ENCODE data around the gene PLXNB2. TPM values are rescaled to one million over a fixed set of nuclear protein-coding genes. Genes with fewer than 3 reads are reported as not detected.

The PLXNB2 gene
- polyA plus RNA-seq, 3 donors: 193 to 218 (median 204) TPM

GRCh38 chr22:50236731-50237409 lies 70.6 kb downstream of the PLXNB2 start:
- DNase-seq (ENCODE audit: low read depth in 3 of 3, low spot score in 2 of 3): no peak

- DNase-seq (ENCODE audit: low read depth in 3 of 3, low spot score in 2 of 3): no peak
These were observed 74.2 kb downstream of the PLXNB2 start for GRCh38 chr22:50233223-50233622.

GRCh38 chr22:50232481-50233151 lies 74.8 kb downstream of the PLXNB2 start:
- no peak for DNase-seq (ENCODE audit: low read depth in 3 of 3, low spot score in 2 of 3)

- DNase-seq (ENCODE audit: low read depth in 3 of 3, low spot score in 2 of 3): no peak
These were observed 78.1 kb downstream of the PLXNB2 start for GRCh38 chr22:50229370-50229769.

GRCh38 chr22:50228366-50228765 lies 79.1 kb downstream of the PLXNB2 start:
- no peak for DNase-seq (ENCODE audit: low read depth in 3 of 3, low spot score in 2 of 3)

GRCh38 chr22:50227579-50228215 lies 79.7 kb downstream of the PLXNB2 start:
- no peak for DNase-seq (ENCODE audit: low read depth in 3 of 3, low spot score in 2 of 3)

GRCh38 chr22:50226875-50227165 lies 80.6 kb downstream of the PLXNB2 start:
- DNase-seq (ENCODE audit: low read depth in 3 of 3, low spot score in 2 of 3): no peak

GRCh38 chr22:50226063-50226874 lies 81.2 kb downstream of the PLXNB2 start:
- DNase-seq (ENCODE audit: low read depth in 3 of 3, low spot score in 2 of 3): no peak

- no peak for DNase-seq (ENCODE audit: low read depth in 3 of 3, low spot score in 2 of 3)
These were observed 82.1 kb downstream of the PLXNB2 start for GRCh38 chr22:50225200-50225969.

Other genes with a start within 250 kb of the PLXNB2 start
- gene TTLL8, start 249.3 kb downstream of the PLXNB2 start, polyA plus RNA-seq (ENCODE audit: insufficient read length in 3 of 3): not detected
- 1 to 10 TPM in 1 of 3 donors, under 1 TPM in 2; 0.64 to 1.0 (median 0.90) TPM for gene MLC1, start 222.2 kb downstream of the PLXNB2 start, polyA plus RNA-seq (ENCODE audit: insufficient read length in 3 of 3)
- gene MOV10L1, start 217.6 kb downstream of the PLXNB2 start, polyA plus RNA-seq (ENCODE audit: insufficient read length in 3 of 3): 1 to 10 TPM in 1 of 3 donors, under 1 TPM in 2; 0.49 to 1.0 (median 0.85) TPM
- gene PANX2, start 136.9 kb downstream of the PLXNB2 start, polyA plus RNA-seq (ENCODE audit: insufficient read length in 3 of 3): 1 to 10 TPM in 2 of 3 donors, under 1 TPM in 1; 0.65 to 1.5 (median 1.1) TPM
- 10 to 100 TPM; 17.1 to 20.7 (median 17.8) TPM for gene TRABD, start 121.7 kb downstream of the PLXNB2 start, polyA plus RNA-seq (ENCODE audit: insufficient read length in 3 of 3)
- 10 to 100 TPM; 13.9 to 18.3 (median 14.8) TPM for gene SELENOO, start 106.6 kb downstream of the PLXNB2 start, polyA plus RNA-seq (ENCODE audit: insufficient read length in 3 of 3)
- gene TUBGCP6, start 62.6 kb downstream of the PLXNB2 start, polyA plus RNA-seq (ENCODE audit: insufficient read length in 3 of 3): 10 to 100 TPM; 26.4 to 28.3 (median 28.1) TPM
- gene HDAC10, start 56.4 kb downstream of the PLXNB2 start, polyA plus RNA-seq (ENCODE audit: insufficient read length in 3 of 3): 10 to 100 TPM; 13.2 to 15.8 (median 13.7) TPM
- gene MAPK12, start 46.0 kb downstream of the PLXNB2 start, polyA plus RNA-seq (ENCODE audit: insufficient read length in 3 of 3): 10 to 100 TPM in 1 of 3 donors, 1 to 10 TPM in 2; 9.1 to 10.9 (median 9.9) TPM
- 1 to 10 TPM; 6.1 to 7.9 (median 6.4) TPM for gene MAPK11, start 37.3 kb downstream of the PLXNB2 start, polyA plus RNA-seq (ENCODE audit: insufficient read length in 3 of 3)
- gene DENND6B, start 19.4 kb upstream of the PLXNB2 start, polyA plus RNA-seq (ENCODE audit: insufficient read length in 3 of 3): 10 to 100 TPM in 2 of 3 donors, 1 to 10 TPM in 1; 9.0 to 12.0 (median 11.2) TPM
- 10 to 100 TPM; 29.8 to 31.5 (median 31.5) TPM for gene PPP6R2, start 35.7 kb upstream of the PLXNB2 start, polyA plus RNA-seq (ENCODE audit: insufficient read length in 3 of 3)
- gene SBF1, start 167.4 kb upstream of the PLXNB2 start, polyA plus RNA-seq (ENCODE audit: insufficient read length in 3 of 3): 10 to 100 TPM; 24.7 to 28.0 (median 26.6) TPM
- gene ADM2, start 173.9 kb upstream of the PLXNB2 start, polyA plus RNA-seq (ENCODE audit: insufficient read length in 3 of 3): 1 to 10 TPM; 3.2 to 5.9 (median 4.1) TPM
- 10 to 100 TPM in 2 of 3 donors, 1 to 10 TPM in 1; 3.2 to 19.0 (median 13.4) TPM for gene MIOX, start 179.2 kb upstream of the PLXNB2 start, polyA plus RNA-seq (ENCODE audit: insufficient read length in 3 of 3)
- gene LMF2, start 200.1 kb upstream of the PLXNB2 start, polyA plus RNA-seq (ENCODE audit: insufficient read length in 3 of 3): 10 to 100 TPM; 28.1 to 35.2 (median 32.0) TPM
- gene NCAPH2, start 200.6 kb upstream of the PLXNB2 start, polyA plus RNA-seq (ENCODE audit: insufficient read length in 3 of 3): 10 to 100 TPM; 35.6 to 41.1 (median 39.4) TPM
- 1 to 10 TPM in 2 of 3 donors, not detected in 1; 1.0 to 1.7 TPM for gene SCO2, start 218.0 kb upstream of the PLXNB2 start, polyA plus RNA-seq (ENCODE audit: insufficient read length in 3 of 3)
- 1 to 10 TPM; 1.0 to 1.2 (median 1.1) TPM for gene TYMP, start 222.4 kb upstream of the PLXNB2 start, polyA plus RNA-seq (ENCODE audit: insufficient read length in 3 of 3)
- under 1 TPM; 0.04 to 0.86 (median 0.36) TPM for gene KLHDC7B, start 238.3 kb upstream of the PLXNB2 start, polyA plus RNA-seq (ENCODE audit: insufficient read length in 3 of 3)

Data from right renal cortex interstitium (tissue), 3 donors.